Liver (tissue), 3 donors: ENCODE data around the gene HSFX3.
"Not testable (repeated sequence)": the region's sequence is repeated elsewhere in the genome, so short reads cannot be mapped to it uniquely, and the experiment has no call there.

Experiments used
- FOXA1 ChIP-seq: IDR thresholded peaks from 2 replicates; pipeline ENCODE4 v1.6.1; 2016; ENCODE audit warnings: antibody characterized with exemption
- FOXA2 ChIP-seq: IDR thresholded peaks from 2 replicates; pipeline ENCODE4 v1.6.1; 2016; ENCODE audit warnings: antibody characterized with exemption
- GABPA ChIP-seq, 2 donors: IDR thresholded peaks in 1 of 2; conservative IDR thresholded peaks in 1 of 2; 2 replicates each; pipeline ENCODE4 v1.6.1; 2016; ENCODE audit warnings: antibody characterized with exemption in 2 of 2, mild to moderate bottlenecking in 1 of 2, moderate library complexity in 1 of 2
- RAD21 ChIP-seq, 2 donors: IDR thresholded peaks; 2 replicates each; pipeline ENCODE4 v1.6.1; 2016; ENCODE audit warnings: antibody characterized with exemption in 2 of 2, mild to moderate bottlenecking in 2 of 2
- RXRA ChIP-seq, 2 donors: IDR thresholded peaks; 2 replicates each; pipeline ENCODE4 v1.6.1; 2017 to 2018; ENCODE audit warnings: antibody characterized with exemption in 2 of 2, mild to moderate bottlenecking in 1 of 2
- SP1 ChIP-seq: IDR thresholded peaks from 2 replicates; pipeline ENCODE4 v1.6.1; 2018; ENCODE audit warnings: antibody characterized with exemption, mild to moderate bottlenecking
- ZBTB33 ChIP-seq: IDR thresholded peaks from 2 replicates; pipeline ENCODE4 v1.6.1; 2016; ENCODE audit warnings: antibody characterized with exemption
- TF ChIP-seq, protein P1 (sequence below): fragments of 150-350 bp; IDR thresholded peaks from 2 replicates; pipeline ENCODE4 v1.5.1; 2017; ENCODE audit warnings: improper control_type of control experiment, low read depth, low read length; ENCODE audit not compliant: missing input control
- TF ChIP-seq, protein P2 (sequence below): IDR thresholded peaks from 2 replicates; pipeline ENCODE4 v1.6.1; 2016; ENCODE audit warnings: antibody characterized with exemption
- TF ChIP-seq, protein P3 (sequence below): IDR thresholded peaks from 2 replicates; pipeline ENCODE4 v1.6.1; 2016; ENCODE audit warnings: antibody characterized with exemption, mild to moderate bottlenecking
- TF ChIP-seq, protein P4 (sequence below): IDR thresholded peaks from 2 replicates; pipeline ENCODE4 v1.6.1; 2016; ENCODE audit warnings: antibody characterized with exemption
- donor health status: healthy.
- donor health status: healthy.

- TF ChIP-seq, protein P1, sequence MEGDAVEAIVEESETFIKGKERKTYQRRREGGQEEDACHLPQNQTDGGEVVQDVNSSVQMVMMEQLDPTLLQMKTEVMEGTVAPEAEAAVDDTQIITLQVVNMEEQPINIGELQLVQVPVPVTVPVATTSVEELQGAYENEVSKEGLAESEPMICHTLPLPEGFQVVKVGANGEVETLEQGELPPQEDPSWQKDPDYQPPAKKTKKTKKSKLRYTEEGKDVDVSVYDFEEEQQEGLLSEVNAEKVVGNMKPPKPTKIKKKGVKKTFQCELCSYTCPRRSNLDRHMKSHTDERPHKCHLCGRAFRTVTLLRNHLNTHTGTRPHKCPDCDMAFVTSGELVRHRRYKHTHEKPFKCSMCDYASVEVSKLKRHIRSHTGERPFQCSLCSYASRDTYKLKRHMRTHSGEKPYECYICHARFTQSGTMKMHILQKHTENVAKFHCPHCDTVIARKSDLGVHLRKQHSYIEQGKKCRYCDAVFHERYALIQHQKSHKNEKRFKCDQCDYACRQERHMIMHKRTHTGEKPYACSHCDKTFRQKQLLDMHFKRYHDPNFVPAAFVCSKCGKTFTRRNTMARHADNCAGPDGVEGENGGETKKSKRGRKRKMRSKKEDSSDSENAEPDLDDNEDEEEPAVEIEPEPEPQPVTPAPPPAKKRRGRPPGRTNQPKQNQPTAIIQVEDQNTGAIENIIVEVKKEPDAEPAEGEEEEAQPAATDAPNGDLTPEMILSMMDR = not testable (repeated sequence)
- TF ChIP-seq, protein P2, sequence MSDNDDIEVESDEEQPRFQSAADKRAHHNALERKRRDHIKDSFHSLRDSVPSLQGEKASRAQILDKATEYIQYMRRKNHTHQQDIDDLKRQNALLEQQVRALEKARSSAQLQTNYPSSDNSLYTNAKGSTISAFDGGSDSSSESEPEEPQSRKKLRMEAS = not testable (repeated sequence)
- not testable (repeated sequence) for TF ChIP-seq ZBTB33; FOXA1; FOXA2; GABPA (IDR thresholded peaks at IDR 0.05 in 1 of 2, conservative IDR thresholded peaks at IDR 0.05 in 1 of 2); SP1; RXRA (IDR thresholded peaks at IDR 0.05); RAD21 (IDR thresholded peaks at IDR 0.05)
- TF ChIP-seq, protein P3, sequence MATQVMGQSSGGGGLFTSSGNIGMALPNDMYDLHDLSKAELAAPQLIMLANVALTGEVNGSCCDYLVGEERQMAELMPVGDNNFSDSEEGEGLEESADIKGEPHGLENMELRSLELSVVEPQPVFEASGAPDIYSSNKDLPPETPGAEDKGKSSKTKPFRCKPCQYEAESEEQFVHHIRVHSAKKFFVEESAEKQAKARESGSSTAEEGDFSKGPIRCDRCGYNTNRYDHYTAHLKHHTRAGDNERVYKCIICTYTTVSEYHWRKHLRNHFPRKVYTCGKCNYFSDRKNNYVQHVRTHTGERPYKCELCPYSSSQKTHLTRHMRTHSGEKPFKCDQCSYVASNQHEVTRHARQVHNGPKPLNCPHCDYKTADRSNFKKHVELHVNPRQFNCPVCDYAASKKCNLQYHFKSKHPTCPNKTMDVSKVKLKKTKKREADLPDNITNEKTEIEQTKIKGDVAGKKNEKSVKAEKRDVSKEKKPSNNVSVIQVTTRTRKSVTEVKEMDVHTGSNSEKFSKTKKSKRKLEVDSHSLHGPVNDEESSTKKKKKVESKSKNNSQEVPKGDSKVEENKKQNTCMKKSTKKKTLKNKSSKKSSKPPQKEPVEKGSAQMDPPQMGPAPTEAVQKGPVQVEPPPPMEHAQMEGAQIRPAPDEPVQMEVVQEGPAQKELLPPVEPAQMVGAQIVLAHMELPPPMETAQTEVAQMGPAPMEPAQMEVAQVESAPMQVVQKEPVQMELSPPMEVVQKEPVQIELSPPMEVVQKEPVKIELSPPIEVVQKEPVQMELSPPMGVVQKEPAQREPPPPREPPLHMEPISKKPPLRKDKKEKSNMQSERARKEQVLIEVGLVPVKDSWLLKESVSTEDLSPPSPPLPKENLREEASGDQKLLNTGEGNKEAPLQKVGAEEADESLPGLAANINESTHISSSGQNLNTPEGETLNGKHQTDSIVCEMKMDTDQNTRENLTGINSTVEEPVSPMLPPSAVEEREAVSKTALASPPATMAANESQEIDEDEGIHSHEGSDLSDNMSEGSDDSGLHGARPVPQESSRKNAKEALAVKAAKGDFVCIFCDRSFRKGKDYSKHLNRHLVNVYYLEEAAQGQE = not testable (repeated sequence)
- TF ChIP-seq, protein P4, sequence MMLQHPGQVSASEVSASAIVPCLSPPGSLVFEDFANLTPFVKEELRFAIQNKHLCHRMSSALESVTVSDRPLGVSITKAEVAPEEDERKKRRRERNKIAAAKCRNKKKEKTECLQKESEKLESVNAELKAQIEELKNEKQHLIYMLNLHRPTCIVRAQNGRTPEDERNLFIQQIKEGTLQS = not testable (repeated sequence)
Observed at GRCh38 chrX:149525903-149526302, 23.8 kb downstream of the HSFX3 start.
